HG03159 (cell line): ENCODE data around the gene SS18L1.

ENCODE experiments used
- ATAC-seq: cut with Tn5 transposase; IDR thresholded peaks from one replicate; pipeline ENCODE4 v1.9.1; 2021; ENCODE audit warnings: mild to moderate bottlenecking, moderate library complexity; ENCODE audit not compliant: unreplicated experiment

Gene SS18L1

DNA sequence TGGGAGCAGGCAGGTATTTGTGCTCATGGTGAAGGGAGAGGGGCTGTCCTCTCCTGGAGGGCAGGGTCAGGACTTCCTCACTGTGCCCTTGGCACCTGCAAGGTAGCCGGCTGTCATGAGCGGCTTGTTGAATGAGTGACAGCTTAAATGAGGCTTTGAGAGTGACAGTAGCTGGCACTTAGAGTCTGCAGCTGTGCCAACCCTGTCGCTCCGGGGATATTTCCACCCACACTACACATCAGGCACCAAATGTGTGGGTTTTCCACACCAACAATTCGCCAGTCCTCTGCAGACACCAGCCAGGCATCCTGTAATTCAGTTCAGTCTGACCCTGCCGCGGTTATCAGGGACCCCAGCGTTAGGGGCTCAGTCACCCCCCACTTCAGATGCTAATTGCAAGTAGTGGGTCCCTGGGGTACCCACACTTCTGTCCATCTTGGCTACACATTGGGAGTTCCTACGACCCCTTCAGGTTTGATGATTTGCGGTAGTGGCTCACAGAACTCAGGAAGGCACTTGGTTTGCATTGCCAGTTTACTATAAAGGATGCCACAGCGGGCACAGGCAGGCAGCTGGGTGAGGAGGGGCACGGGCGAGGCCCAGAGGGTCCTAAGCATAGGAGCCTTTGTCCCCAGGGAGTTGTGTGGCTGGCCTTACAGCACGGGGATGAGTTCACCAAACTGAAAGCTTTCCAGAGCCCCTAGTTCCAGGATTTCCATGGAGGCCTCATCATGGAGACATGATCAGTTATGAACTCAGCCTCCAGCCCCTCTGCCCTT is 48.4 kb downstream of the SS18L1 start:
- ATAC-seq = no peak

- no peak for ATAC-seq
Observed at GRCh38 chr20:62192635-62193034, 49.1 kb downstream of the SS18L1 start.

DNA sequence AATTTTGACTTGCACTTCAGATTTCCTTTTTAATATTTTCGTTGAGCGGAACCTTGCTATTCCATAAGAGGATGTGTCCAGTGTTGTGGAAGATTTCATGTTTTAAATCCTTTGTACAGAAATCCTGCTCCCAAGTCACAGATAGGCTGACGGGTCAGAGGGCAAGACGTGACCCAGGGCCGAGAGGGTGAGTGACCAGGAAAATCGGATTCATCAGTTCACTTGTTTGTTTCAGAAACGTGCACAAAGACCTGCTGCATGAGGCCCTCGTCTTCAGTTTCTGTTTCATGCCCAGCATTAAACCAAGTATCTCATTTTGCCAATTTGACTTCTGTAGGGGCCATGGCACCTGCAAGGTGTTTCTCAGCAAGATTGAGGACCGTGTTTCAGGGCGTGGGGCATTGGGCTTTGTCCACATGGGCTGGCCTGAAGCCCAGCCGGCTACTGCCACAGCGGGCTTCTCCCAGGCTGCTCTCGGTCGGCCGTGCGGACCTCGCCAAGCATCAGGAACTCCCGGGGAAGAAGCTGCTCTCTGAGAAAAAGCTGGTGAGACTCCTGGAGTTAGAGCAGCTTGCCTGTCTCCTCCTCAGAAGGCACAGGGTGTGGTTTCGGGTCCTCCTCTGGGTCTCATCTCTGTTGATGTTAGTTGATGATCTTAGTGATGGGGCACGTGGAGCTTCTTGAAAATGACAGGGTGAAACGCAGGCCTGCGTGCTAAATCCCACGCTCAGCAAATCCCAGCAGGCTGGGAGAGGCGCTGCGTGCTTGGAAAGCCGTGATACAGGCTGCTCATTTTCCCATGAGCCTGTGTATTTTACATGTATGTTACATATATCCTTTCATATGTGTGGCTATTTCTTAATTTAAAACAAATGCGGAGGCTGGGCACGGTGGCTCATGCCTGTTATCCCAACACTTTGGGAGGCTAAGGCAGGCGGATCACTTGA is 49.8 kb downstream of the SS18L1 start:
- ATAC-seq = no peak

DNA sequence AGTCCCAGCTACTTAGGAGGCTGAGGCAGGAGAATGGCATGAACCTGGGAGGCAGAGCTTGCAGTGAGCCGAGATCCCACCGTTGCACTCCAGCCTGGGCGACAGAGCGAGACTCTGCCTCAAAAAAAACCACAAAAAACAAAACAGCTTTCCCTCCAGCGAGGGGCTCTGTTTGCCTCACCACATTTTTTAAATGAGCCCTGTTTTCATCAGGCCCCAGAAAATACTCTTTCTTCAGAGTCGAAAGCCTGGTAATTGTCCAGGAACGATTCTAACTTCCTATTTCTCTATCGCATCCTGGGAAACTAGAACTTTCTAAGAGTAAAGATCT is 51.5 kb downstream of the SS18L1 start:
- ATAC-seq = no peak

DNA sequence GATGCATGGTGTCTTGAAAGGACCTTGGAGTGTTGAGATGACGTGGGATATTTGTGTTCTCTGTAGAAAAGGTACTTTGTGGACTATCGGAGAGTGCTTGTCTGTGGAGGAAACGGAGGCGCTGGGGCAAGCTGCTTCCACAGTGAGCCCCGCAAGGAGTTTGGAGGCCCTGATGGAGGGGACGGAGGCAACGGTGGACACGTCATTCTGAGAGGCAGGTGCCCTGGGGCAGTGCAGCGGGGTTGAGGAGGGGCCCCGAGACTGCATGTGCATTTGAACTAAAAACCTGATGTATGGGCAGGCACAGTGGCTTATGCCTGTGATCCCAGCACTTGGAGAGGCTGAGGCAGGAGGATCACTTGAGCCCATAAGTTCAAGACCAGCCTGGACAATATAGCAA is 52.2 kb downstream of the SS18L1 start:
- no peak for ATAC-seq

DNA sequence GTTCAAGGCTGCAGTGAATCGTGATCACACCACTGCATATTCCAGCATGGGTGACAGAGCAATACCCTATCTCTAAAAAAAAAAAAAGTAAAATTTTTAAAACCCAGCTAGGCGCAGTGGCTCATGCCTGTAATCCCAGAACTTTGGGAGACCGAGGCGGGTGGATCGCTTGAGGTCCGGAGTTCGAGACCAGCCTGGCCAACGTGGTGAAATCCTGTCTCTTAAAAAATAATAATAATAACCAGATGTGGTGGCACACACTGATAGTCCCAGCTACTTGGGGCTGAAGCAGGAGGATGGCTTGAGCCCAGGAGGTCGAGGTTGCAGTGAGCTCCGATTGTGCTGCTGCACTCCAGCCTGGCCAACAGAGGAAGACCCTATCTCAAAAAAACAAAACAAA is 52.7 kb downstream of the SS18L1 start:
- ATAC-seq = no peak

- no peak for ATAC-seq
Observed at GRCh38 chr20:62197311-62197710, 53.7 kb downstream of the SS18L1 start.

- no peak for ATAC-seq
Observed at GRCh38 chr20:62197801-62198200, 54.2 kb downstream of the SS18L1 start.

GRCh38 chr20:62198496-62198895 is 54.9 kb downstream of the SS18L1 start:
- no peak for ATAC-seq

DNA sequence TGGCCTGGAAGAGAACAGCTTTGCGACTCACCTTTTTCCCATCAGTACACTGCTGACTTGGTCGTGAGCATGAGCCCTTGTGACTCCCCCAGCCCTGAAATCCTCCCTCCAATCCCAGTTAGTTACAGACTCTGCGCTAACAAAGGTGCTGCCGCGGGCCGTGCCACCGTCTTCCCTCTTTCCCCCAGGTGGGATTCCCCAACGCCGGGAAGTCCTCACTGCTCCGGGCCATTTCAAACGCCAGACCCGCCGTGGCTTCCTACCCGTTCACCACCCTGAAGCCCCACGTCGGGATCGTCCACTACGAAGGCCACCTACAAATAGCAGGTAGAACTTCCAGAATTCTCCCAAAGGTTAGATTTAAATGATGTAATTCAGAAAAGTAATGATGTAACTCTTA is 55.4 kb downstream of the SS18L1 start:
- no peak for ATAC-seq

DNA sequence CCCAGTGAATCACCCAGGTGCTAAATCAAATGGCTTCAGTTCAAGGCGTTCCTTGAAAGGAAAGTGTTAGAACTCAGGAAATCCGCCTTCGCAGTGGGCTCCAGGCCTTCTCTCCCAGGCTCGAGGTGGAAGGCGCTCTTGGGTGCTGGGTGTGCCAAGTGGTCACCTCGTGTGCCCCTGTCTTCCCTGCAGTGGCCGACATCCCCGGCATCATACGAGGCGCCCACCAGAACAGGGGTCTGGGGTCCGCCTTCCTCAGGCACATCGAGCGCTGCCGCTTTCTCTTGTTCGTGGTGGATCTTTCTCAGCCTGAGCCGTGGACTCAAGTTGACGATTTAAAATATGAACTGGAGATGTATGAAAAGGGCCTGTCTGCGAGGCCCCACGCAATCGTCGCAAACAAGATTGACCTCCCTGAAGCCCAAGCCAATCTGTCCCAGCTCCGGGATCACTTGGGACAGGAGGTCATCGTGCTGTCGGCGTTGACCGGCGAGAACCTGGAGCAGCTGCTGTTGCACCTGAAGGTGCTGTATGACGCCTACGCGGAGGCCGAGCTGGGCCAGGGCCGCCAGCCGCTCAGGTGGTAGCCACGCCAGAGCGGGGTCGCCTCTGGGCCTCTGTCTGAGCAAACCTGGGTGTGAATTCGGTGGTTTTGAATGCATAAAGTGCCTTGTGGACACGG is 57.1 kb downstream of the SS18L1 start:
- ATAC-seq = no peak

DNA sequence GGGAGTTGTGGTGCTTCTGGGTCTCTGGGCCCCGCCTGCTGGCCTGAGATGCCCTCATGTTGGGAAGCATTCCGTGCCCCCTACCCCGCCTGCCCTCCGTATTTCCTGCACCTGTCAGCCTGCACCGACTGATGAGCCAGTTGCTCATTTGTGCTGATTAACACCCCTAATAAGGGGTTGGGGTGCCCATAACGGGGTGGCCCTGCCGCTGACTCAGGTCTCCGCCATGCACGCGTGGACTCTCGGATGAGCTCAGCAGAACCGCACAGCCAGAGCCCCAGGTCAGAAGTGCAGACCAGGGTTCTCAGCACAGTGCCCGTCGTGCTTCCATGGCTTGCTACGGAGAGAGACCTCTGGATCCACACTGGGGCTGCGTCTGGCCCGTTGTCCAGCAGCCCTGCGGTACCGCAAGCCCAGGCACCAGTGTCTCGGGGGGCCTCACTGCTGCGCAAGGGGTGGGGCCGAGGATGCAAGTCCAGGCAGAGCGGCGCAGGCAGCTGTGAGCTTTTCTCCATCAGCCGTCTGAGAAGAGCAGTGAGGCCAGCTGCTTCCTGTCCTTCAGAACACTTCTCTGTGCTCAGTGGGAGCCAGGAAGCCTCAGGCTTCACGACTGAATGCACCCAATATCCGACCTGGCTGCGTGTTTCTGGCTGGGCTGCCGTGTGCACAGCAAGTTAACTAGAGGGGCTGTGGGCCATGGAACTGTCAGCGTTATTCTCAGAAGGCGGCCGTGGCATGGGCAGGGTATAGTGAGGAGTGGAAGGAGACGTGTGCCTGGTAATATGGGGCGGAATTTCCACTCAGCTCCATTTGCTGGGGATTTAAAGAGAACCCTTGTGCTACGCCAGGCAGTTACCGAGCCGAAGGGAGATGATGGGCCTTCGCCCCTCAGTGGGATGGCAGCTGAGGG is 57.9 kb downstream of the SS18L1 start:
- ATAC-seq = no peak

DNA sequence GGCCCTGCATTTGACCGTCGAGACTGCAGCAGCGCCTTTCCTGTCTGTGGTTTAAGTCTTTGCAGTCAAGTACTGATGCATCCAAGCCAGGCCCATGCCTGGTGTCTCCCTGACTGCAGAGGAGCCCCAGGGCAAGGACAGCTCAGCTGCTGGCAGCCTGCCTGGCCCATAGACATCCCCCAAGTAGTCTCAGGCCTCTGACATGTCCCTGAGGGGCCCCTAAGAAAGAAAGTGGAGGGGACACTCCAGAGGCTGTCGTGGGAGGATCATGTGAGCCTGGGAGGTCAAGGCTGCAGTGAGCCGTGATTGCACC is 58.5 kb downstream of the SS18L1 start:
- no peak for ATAC-seq

DNA sequence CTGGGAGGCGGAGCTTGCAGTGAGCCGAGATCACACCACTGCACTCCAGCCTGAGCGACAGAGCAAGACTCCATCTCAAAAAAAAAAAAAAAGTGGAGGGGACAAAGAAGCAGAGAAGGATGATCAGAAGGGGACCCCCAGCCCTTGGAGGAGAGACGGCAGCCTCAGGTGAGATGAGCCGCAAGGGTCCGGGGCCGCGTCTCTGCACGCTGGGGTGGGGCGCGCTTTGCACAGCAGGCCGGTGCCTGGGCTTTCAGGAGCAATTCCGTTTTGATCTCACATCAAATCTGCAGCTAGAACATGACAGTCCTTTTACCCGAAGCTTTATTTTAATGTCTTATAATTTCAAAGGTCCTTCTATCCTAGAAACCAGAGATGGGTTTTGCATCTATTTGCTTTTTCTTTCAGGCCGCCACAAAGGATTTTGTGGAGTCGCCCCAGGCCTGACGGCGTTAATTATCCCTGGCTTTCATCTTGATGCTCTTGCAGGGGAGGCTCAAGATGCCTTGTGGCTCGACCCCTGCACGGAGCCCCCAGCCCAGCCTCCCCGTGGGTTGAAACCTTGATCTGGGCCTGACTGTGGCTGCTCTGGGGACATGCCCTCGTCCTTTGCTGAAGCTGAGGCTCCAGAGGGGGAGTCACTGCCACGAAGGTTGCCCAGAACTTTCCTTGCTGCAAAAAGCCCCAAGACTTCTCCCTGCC is 59.3 kb downstream of the SS18L1 start:
- ATAC-seq = no peak

GRCh38 chr20:62203378-62204030 is 59.9 kb downstream of the SS18L1 start:
- ATAC-seq = no peak

DNA sequence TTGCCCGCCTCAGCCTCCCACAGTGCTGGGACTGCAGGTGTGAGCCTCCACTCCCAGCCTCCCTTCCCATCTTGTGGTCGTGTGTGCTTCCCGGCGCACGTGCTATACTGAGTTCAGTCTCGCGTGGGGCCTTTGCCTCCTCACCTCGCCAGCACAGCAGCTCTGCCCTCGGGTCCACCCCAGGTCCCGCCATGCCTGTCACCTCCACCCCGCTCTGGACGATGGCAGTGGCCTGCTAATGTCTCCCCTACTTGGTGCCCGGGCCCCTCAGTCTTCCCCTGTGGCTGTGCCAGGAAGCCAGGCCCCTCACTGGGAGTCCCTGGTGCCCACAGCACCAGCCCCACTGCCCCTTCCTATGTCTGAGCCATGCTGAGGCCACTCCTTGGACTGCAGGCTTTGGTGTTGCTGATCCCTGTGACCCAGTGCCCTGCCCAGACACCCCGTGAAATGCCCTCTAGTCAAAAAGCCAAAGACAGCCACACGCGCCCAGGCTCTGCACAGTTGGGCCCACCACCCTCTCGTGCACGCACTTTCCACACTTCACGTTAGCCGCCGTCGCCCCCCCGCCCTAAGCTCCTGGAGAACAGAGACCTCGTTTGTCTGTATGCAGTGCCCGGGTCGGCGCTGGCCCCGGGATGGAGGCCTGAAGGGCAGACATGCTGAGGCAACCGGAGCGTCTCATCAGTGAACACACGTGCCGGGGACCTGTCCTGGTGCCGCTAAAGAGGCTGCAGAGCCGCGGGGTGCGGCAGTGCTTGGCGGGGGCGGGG is 62.2 kb downstream of the SS18L1 start:
- ATAC-seq = no peak

GRCh38 chr20:62206388-62206775 is 62.8 kb downstream of the SS18L1 start:
- ATAC-seq = no peak

DNA sequence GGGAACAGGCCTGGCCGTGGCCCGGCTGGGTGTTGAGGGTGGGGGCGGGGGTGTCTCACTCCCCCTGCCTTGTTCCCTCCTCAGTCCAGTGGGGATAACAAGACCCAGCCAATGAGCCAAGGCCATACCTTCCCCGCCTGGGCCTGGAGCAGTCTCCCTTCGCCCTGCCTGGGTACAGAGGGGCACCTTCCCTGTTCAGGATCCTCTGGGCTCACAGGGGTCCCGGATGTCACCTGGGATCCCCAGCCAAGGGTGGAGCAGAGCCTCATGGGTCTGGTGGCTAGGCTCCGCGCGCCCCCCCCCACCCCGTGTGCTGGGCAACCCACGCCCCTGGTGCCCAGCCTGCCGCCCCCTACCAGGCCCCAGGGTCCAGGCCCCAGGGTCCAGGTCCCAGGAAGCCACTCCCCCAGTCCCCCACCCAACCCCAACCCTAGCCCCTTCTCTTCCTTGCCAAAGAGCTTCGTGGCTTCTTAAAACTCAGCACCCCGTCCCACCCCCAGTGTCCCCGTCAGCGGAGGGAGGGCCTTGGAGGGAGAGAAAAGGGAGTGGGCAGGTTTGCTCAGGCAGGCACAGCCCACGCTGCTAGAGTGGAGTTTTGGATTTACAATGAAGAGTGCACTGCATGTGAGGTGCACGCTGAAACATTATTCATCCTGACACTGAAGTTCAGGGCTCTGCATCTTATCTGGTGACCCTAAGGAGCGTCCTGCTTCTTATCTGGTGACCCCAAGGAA is 64.7 kb downstream of the SS18L1 start:
- no peak for ATAC-seq
